CD4-positive, alpha-beta T cell treated with Interleukin-10 for 1 hour (primary cell): Measurements from ENCODE around the gene HEATR5A.
"Not testable (repeated sequence)": the region's sequence is repeated elsewhere in the genome, so short reads cannot be mapped to it uniquely, and the experiment has no call there.

Source experiments
- DNase-seq: peaks from one replicate; pipeline ENCODE4 v3.0.0-alpha.2; 2020

HEATR5A gene

GRCh38 chr14:31278883-31279282 is 141.5 kb downstream of the HEATR5A start:
- no peak for DNase-seq

GRCh38 chr14:31277085-31277484 is 143.3 kb downstream of the HEATR5A start:
- no peak for DNase-seq

- DNase-seq = not testable (repeated sequence)
Measured at GRCh38 chr14:31276417-31276816, 143.9 kb downstream of the HEATR5A start.

- no peak for DNase-seq
Measured at GRCh38 chr14:31275731-31276130, 144.6 kb downstream of the HEATR5A start.

GRCh38 chr14:31271648-31272047 is 148.7 kb downstream of the HEATR5A start:
- no peak for DNase-seq

GRCh38 chr14:31270196-31270772 is 150.1 kb downstream of the HEATR5A start:
- DNase-seq = no peak

GRCh38 chr14:31269634-31270195 is 150.6 kb downstream of the HEATR5A start:
- DNase-seq = no peak

- no peak for DNase-seq
Measured at GRCh38 chr14:31268216-31268615, 152.1 kb downstream of the HEATR5A start.

- no peak for DNase-seq
Measured at GRCh38 chr14:31266437-31267331, 153.7 kb downstream of the HEATR5A start.

- no peak for DNase-seq
Measured at GRCh38 chr14:31265701-31266398, 154.5 kb downstream of the HEATR5A start.

GRCh38 chr14:31263485-31264133 is 156.7 kb downstream of the HEATR5A start:
- DNase-seq = no peak

- DNase-seq = no peak
Measured at GRCh38 chr14:31261859-31262731, 158.3 kb downstream of the HEATR5A start.

GRCh38 chr14:31261523-31261858 is 158.9 kb downstream of the HEATR5A start:
- no peak for DNase-seq

GRCh38 chr14:31259040-31259435 is 161.3 kb downstream of the HEATR5A start:
- DNase-seq = not testable (repeated sequence)

GRCh38 chr14:31258427-31259039 is 161.8 kb downstream of the HEATR5A start:
- no peak for DNase-seq

GRCh38 chr14:31257554-31258426 is 162.6 kb downstream of the HEATR5A start:
- DNase-seq = not testable (repeated sequence)

- no peak for DNase-seq
Measured at GRCh38 chr14:31257244-31257553, 163.2 kb downstream of the HEATR5A start.

- no peak for DNase-seq
Measured at GRCh38 chr14:31256534-31257243, 163.7 kb downstream of the HEATR5A start.

GRCh38 chr14:31255918-31256317 is 164.4 kb downstream of the HEATR5A start:
- not testable (repeated sequence) for DNase-seq

GRCh38 chr14:31255286-31255685 is 165.1 kb downstream of the HEATR5A start:
- DNase-seq = no peak
